GM21529 (cell line): Measurements from ENCODE around the gene ZNF615.
"Not testable (repeated sequence)": the region's sequence is repeated elsewhere in the genome, so short reads cannot be mapped to it uniquely, and the experiment has no call there.

Experiments
- ATAC-seq: cut with Tn5 transposase; IDR thresholded peaks from one replicate; pipeline ENCODE4 v1.9.1; 2021; ENCODE audit not compliant: unreplicated experiment

ZNF615 gene

DNA sequence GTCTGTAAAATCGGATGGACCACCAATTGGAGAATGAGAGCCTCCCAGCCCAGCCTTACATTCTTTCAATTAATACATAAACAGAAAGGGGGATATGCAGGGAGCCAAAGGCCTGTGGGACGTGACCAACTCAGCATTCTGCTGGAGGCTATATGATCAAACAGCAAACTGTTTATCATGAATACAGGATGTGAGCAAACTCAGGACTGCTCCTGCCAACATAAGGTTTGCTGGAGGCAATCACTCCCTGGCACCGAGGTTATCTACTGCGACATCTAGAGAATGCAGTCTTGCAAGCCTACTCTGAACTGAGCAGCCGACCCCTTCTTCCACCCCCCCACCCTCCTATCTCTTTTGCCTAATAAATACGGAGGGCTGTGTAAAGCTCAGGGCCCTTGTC, 27.1 kb downstream of the ZNF615 start:
- not testable (repeated sequence) for ATAC-seq

DNA sequence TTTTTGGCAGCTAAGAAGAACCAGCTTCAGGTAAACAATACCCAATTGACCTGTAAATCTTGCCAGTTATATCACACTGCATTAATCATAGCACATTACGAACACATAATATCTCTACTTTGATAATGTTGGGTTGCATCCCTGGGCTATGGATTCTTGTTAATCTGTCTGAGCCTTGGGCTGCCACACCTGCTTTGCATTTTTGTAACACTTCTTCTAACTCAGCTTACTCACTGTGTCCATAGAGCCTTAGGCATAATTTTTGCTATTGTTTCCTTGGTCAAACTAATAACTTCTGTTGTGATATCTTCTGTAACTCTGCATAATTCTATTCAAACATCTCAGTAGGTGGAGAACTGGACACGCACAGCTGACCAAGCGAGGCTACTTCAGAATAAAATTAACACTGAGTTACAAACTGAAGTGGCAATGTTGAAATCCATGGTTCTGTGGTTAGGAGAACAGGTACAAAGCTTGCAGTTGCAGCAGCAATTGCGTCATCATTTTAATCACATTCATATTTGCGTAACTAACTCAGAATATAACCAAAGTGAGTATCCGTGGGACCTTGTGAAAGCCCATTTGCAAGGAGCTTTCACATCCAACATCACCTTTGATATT, 27.8 kb downstream of the ZNF615 start:
- ATAC-seq, result no peak

DNA sequence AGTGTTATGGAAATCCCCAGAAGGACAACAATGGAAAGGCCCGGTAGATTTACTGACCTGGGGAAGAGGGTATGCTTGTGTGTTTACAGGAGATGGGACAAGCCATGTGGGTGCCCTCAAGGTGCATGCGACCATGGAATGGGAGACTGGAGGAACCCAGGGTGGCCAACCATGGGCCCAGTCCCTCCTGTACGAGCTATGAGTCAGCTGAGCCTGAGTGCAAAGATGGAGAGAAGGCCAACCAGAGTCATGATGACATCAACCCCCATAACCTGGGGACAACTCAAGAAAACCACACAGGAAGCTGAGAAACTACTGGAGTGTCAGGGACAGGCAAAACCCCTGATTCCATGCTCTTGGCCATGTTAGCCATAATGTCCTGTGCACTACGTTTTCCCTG, 29.1 kb downstream of the ZNF615 start:
- ATAC-seq, result no peak

DNA sequence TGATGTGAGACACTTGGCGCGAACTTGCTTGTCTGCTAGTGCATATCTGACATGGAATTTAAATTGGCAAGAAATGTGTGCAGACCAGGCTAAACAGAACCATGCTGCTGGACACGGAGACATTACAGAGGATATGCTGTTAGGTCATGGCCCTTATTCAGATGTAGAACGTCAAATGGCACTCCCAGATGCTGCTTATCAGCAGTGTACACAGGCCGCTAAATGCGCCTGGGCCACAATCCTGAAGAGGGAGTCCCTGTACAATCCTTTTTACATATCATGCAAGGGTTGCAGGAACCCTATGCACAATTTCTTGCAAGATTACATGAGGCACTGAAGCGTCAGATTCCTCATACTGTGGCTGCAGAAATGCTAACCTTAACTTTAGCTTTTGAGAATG, 30.7 kb downstream of the ZNF615 start:
- no peak for ATAC-seq

DNA sequence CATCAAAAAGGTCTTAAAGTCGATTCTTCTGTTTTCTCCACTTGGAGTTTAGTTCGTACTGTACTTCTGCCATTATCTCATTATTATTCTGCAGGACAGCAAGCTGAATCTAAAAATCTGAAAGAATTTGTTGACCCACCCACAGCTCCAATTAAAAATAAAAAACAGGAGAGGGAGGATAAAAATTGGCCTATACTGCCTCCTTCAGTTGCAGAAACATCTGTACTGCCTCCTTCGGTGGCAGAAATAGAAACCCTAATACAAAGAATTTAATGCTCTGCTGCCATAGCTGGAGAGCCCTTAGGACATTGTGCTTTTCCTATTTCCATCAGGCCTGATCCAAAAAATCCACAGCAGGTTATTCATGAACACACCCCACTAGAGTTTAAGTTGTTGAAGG, 31.2 kb downstream of the ZNF615 start:
- ATAC-seq, result no peak

DNA sequence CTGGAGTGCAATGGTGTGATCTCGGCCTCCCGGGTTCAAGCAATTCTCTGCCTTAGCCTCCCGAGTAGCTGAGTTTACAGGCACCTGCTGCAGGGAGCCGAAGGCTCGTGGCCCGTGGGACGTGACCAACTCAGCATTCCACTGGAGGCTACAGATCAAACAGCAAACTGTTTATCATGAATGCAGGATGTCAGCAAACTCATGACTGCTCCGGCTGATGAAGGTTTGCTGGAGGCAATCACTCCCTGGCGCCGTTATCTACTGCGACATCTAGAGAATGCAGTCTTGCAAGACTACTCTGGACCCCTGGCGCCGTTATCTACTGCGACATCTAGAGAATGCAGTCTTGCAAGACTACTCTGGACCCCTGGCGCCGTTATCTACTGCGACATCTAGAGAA, 32.2 kb downstream of the ZNF615 start:
- ATAC-seq, result not testable (repeated sequence)

DNA sequence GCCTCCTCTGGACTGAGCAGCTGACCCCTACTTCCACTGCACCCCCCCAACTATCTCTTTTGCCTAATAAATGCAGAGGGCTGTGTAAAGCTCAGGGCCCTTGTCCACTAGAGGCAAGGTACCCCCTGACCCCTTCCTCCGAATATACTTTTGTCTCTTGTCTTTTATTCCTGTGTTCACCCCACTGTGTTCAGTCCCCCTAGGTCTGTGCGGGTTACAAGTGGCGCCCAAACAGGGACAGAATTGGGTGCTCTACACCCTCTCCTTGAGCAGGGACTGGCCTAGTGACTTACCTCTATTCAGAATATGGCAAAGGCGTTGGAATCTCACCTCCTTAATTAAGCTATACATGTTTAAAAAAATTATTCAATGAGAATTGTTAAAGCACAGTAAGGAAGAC, 36.4 kb downstream of the ZNF615 start:
- ATAC-seq, result no peak

DNA sequence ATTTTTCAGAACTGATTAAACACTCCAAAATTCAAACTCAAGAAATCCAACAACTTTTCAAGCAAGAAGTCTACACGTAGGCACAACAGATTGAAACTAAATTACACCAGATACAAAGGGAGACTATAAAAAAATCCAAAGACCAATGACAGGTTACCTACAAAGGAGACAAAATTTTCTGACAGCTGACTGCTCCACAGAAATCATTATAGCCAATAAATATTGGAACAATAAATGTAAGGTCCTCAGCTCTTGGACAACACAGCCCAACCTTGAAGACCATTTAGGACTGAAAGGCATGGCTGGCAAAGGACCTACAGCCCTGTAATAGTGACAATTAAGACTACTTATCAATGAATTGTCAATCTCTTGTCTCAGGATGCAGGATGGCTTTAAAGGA, 37.3 kb downstream of the ZNF615 start:
- no peak for ATAC-seq

DNA sequence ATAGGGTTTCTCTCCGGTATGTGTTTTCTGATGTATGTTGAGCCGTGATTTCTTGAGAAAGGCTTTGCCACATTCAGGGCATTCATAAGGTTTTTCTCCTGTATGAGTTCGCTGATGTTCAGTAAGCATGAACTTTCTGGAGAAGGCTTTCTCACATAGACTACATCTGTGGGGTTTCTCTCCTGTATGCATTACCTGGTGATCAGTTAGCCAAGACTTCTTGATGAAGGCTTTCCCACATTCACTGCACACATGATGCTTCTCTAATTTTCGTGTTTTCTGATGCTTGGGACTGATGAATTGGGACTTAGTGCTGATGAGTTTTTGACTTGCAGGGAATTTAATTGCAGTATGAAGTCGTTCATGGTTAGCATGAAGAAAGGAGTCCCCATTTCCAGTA, 42.4 kb downstream of the ZNF615 start:
- ATAC-seq, result no peak

DNA sequence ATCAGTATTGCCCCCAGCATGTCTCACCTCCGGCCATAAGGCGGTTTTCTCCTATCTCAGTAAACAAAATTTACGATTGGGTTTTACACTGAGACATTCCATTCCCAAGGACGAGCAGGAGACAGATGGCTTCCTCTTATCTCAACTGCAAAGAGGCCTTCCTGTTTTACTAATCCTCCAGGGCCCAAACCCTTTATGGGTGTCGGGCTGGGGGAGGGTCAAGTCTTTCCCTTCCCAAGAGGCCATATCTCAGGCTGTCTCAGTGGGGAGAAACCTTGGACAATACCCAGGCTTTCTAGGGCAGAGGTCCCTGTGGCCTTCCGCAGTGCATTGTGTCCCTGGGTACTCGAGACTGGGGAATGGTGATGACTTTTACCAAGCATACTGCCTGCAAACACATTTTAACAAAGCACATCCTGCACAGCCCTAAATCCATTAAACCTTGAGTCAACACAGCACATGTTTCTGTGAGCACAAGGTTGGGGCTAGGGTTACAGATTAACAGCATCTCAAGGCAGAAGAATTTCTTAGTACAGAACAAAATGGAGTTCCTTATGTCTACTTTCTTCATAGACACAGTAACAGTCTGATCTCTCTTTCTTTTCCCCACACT, 47.3 kb downstream of the ZNF615 start:
- ATAC-seq, result not testable (repeated sequence)

DNA sequence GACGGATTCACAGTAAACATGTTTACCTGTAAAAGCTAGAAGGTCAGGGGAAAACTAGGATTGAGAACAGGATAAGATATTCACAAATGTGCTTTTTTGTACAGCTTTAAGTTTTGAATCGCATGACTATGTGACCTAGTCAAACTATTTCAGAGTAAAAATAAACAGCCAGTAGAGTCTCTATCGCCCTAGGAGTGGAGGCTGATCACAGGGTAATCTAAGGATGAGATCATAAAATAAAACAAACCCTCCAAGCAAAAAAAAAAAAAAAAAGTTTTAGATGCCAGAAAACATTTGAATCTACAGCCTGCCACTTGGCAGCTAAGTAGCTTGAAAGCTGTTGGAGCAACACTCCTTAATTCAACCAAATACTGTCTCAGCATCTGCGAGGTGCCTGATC, 48.2 kb downstream of the ZNF615 start:
- ATAC-seq, result no peak

DNA sequence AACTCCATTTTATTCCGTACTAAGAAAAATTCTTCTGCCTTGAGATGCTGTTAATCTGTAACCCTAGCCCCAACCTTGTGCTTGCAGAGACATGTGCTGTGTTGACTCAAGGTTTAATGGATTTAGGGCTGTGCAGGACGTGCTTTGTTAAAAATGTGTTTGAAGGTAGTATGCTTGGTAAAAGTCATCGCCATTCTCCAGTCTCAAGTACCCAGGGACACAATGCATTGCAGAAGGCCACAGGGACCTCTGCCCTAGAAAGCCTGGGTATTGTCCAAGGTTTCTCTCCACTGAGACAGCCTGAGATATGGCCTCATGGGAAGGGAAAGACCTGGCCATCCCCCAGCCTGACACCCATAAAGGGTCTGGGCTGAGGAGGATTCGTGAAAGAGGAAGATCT, 50.2 kb downstream of the ZNF615 start:
- ATAC-seq, result not testable (repeated sequence)

DNA sequence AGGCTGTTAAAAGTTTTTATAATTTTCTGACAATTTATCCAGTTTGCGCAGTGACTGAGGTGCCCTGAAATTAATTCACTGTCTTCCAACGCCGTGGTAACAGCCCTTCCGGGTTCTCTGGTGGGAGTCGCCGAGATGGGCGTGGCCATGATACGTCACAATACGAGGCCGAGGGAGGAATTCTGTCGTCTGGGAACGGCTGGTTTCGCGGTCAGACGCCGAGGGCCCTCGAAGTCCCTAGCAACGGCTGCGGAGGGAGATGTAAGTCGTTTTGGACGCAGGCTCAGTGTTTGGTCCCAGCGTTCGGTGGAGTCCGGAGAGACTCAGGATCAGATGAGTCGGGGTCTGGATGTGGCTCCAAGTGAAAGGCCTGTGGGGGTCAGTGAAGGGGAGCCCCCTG, 59.0 kb downstream of the ZNF615 start:
- no peak for ATAC-seq

DNA sequence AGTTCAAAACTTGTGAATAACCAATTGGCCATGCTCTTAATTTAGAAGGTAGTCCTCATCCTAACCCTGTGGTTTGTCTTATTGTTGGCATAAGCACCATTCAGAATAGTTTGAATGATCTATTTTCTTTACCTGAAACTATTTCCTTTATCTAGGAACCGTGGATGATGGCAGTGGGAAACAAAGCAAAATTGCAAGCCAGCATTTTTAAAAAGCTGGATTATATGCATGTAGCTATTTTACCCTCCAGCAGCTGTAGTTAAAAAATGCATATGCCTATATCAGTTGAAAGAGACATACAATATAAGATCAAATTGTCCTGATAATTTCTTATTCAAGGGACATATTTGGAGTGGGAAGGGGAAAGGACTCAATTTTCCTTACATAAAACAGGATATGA, 61.4 kb downstream of the ZNF615 start:
- ATAC-seq, result no peak

DNA sequence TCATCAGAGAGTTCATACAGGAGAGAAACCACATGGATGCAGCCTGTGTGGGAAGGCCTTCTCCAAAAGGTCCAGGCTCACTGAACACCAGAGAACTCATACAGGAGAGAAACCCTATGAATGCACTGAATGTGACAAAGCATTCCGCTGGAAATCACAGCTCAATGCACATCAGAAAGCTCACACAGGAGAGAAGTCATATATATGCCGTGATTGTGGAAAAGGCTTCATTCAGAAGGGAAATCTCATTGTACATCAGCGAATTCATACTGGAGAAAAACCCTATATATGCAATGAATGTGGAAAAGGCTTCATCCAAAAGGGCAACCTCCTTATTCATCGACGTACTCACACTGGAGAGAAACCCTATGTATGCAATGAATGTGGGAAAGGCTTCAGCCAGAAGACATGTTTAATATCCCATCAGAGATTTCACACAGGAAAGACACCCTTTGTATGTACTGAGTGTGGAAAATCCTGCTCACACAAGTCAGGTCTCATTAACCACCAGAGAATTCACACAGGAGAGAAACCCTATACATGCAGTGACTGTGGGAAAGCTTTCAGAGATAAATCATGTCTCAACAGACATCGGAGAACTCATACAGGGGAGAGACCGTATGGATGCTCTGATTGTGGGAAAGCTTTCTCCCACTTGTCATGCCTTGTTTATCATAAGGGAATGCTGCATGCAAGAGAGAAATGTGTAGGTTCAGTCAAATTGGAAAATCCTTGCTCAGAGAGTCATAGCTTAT, 63.0 kb downstream of the ZNF615 start:
- no peak for ATAC-seq
